Kidney (tissue), 14 donors: ENCODE data around the gene THUMPD2. TPM values are rescaled to one million over a fixed set of nuclear protein-coding genes. Genes with fewer than 3 reads are reported as not detected.

Experiments
- DNase-seq, 5 donors: peaks; one replicate each; pipeline ENCODE4 v3.0.0-alpha.2; 2013 to 2020
- FAIRE-seq: peaks from 2 replicates; lab custom pipeline; 2012; peaks lifted over from hg19 to GRCh38; lab: Jason Lieb, UNC
- H3K27ac ChIP-seq, 2 donors: one replicate each; pipeline ENCODE4 v1.7.0; 2013; ENCODE audit warnings: low read depth in 2 of 2, low read length in 2 of 2, inconsistent platforms in 1 of 2
- H3K27me3 ChIP-seq: one replicate; pipeline ENCODE4 v1.7.1; 2013; ENCODE audit warnings: low read length, inconsistent platforms; ENCODE audit not compliant: control insufficient read depth, insufficient read depth
- H3K36me3 ChIP-seq, 3 donors: one replicate each; pipeline versions ENCODE4 v1.7.0 to v1.7.1; 2013; ENCODE audit warnings: low read length in 3 of 3, control low read depth in 1 of 3, inconsistent platforms in 1 of 3; ENCODE audit not compliant: insufficient read depth in 3 of 3, control insufficient read depth in 2 of 3
- H3K4me1 ChIP-seq, 3 donors: one replicate each; pipeline versions ENCODE4 v1.7.0 to v1.7.1; 2013; ENCODE audit warnings: low read length in 3 of 3, inconsistent platforms in 1 of 3, low read depth in 1 of 3; ENCODE audit not compliant: control insufficient read depth in 2 of 3, insufficient read depth in 2 of 3
- H3K4me3 ChIP-seq, 3 donors: one replicate each; pipeline versions ENCODE4 v1.7.0 to v1.8.1; 2013; ENCODE audit warnings: low read length in 3 of 3, control low read depth in 1 of 3, inconsistent platforms in 1 of 3
- H3K9ac ChIP-seq, 3 donors: one replicate each; pipeline versions ENCODE4 v1.7.0 to v1.7.1; 2013; ENCODE audit warnings: low read length in 3 of 3, control low read depth in 1 of 3, inconsistent platforms in 1 of 3
- H3K9me3 ChIP-seq, 3 donors: one replicate each; pipeline versions ENCODE4 v1.7.0 to v1.7.1; 2013; ENCODE audit warnings: low read length in 3 of 3, control low read depth in 1 of 3, inconsistent platforms in 1 of 3; ENCODE audit not compliant: control insufficient read depth in 2 of 3, insufficient read depth in 1 of 3
- CTCF ChIP-seq: IDR thresholded peaks from 3 replicates; pipeline ENCODE4 v1.5.1; 2012; ENCODE audit warnings: mild to moderate bottlenecking, moderate library complexity, borderline replicate concordance; ENCODE audit not compliant: insufficient read depth; ENCODE audit errors: extremely low read depth
- intact Hi-C: fragments of 100-400 bp; cut with DNase I; formaldehyde crosslinking; loops from one replicate; pipeline ENCODE4 v1.11.1; 2022
- polyA plus RNA-seq: library from polyadenylated mRNA; stranded (reverse); fragments of 350-450 nt; fragmentation: Illumina TruSeq; extraction: RNeasy Lipid Tissue Mini Kit (QIAGEN cat#74804); gene quantifications from one replicate; pipeline ENCODE4 v1.2.3, GENCODE V29; 2014; ENCODE audit warnings: low read depth, low replicate concordance; ENCODE audit not compliant: insufficient read depth
- total RNA-seq: library from RNA; stranded (reverse); fragmentation: NEBNext Ultra II Directional; extraction: Animal tissue kit (Norgen Biotek cat#: 25700); gene quantifications from one replicate; pipeline ENCODE4 v1.2.1, GENCODE V29; 2021
- donor health status: control.
- donor health status: control.
- donor health status: control.
- donor health status: control.
- donor health status: control.
- donor health status: DM: yes; HTN: yes; CAD: no.
- donor health status: Normal renal cell carcinoma (clear cell type).

The THUMPD2 gene
- total and polyA plus RNA-seq, 2 donors from 2014 or later = 9.2 to 14.1 TPM

DNA sequence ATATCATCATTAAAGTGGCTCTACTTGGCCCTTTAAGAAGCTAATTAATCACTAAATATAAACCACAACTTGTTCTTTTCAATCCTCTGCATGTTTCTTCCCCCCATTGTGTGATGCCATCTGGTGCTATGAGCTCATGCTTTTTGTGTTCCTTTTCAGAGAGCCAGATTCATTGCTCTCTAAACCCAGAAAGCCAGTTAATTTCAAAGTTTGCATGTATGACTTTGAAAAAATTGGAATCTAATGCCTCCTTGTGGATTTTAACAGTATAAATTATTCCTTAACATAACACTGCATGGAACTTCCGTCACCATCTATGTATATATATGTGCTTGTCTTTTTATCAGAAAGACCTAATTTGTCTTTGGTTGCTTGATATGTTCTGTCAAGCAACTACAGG, 82.2 kb downstream of the THUMPD2 start:
- TF ChIP-seq CTCF = peak; percentile 26
- FAIRE-seq = peak; percentile 55
- H3K4me3 ChIP-seq = no peak overlapping the region
- DNase-seq = peak in 2 of 5 donors; percentile 62 to 88
- H3K27ac ChIP-seq = no peak overlapping the region
- H3K4me1 ChIP-seq = peaks cover 0 to 7% (median 4%) of the 10 kb centered on the region in 3 donors
- intact Hi-C loops = no loop called here
- H3K27me3 ChIP-seq = no peaks in the 10 kb centered on the region
- no peak overlapping the region for H3K9ac ChIP-seq
- H3K9me3 ChIP-seq = peaks cover 0 to 6% (median 0%) of the 10 kb centered on the region in 3 donors
- H3K36me3 ChIP-seq = no peaks in the 10 kb centered on the region

- no peaks in the 10 kb centered on the region for H3K27me3 ChIP-seq
- no peaks in the 10 kb centered on the region for H3K36me3 ChIP-seq
- intact Hi-C loops = no loop called here
- FAIRE-seq (no peak), DNase-seq (peak in 4 of 5 donors; percentile 48 to 84 (median 70))
- no peak overlapping the region for H3K27ac ChIP-seq
- peaks cover 0 to 7% (median 4%) of the 10 kb centered on the region in 3 donors for H3K4me1 ChIP-seq
- no peaks in the 10 kb centered on the region for H3K9me3 ChIP-seq
- no peak overlapping the region for H3K4me3 ChIP-seq
- TF ChIP-seq CTCF = no peak
- H3K9ac ChIP-seq = no peak overlapping the region
Observed at GRCh38 chr2:39696101-39696553, 82.9 kb downstream of the THUMPD2 start.

DNA sequence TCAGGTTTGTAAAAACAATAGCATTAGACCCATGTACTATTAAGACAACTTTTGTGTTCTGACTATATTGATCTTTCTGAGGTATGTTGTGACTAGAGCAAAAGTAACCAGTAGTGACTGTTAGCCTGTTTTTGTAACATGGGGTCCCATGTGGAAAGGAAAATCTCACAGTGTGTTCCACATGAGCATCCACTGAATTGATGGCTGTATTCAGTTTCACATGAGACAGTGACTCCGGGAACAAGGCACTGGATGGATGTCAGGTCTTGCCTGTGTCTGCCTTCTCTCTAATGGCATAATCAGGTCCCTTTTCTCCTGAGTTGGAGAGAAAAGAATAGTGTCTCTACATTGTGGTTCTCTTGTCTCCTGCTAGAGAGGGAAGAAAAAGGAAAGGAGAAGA, 85.8 kb downstream of the THUMPD2 start:
- peaks cover 0 to 7% (median 4%) of the 10 kb centered on the region in 3 donors for H3K4me1 ChIP-seq
- H3K27me3 ChIP-seq = no peaks in the 10 kb centered on the region
- no peak overlapping the region for H3K27ac ChIP-seq
- TF ChIP-seq CTCF = no peak
- no peaks in the 10 kb centered on the region for H3K36me3 ChIP-seq
- no peaks in the 10 kb centered on the region for H3K9me3 ChIP-seq
- no peak overlapping the region for H3K9ac ChIP-seq
- peak in 3 of 5 donors; percentile 66 to 88 (median 80) for DNase-seq
- FAIRE-seq = no peak
- H3K4me3 ChIP-seq = no peak overlapping the region
- intact Hi-C loops = no loop called here

DNA sequence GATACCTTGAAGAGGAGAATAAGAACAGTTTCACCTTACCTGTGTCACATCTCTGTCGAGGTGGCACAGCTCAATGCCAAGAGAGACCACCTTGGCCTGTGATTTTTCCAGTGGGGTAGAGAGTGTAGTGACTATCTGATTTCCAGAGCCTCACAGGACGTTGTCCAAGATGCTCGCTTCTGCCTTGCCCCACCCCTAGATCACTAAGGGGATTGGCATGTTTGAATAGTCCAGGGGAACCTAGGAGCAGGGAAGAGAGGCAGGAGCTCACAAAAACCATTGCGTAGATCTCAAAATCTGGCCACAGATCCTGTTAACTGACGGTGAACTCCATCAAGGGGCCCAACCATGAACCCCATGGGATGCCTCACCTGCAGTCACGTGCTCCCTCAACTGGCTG, 89.2 kb downstream of the THUMPD2 start:
- no peak overlapping the region for H3K4me3 ChIP-seq
- H3K4me1 ChIP-seq = no peaks in the 10 kb centered on the region
- H3K9ac ChIP-seq = no peak overlapping the region
- DNase-seq (no peak), FAIRE-seq (no peak)
- no peak for TF ChIP-seq CTCF
- intact Hi-C loops = no loop called here
- H3K27me3 ChIP-seq = no peaks in the 10 kb centered on the region
- no peaks in the 10 kb centered on the region for H3K36me3 ChIP-seq
- no peak overlapping the region for H3K27ac ChIP-seq
- H3K9me3 ChIP-seq = no peaks in the 10 kb centered on the region
